CMK (cell line): ENCODE data around the gene ALG3.

Source experiments
- DNase-seq: peaks from one replicate; pipeline ENCODE4 v3.0.0-alpha.2; 2010; ENCODE audit warnings: low read depth

Gene ALG3

DNA sequence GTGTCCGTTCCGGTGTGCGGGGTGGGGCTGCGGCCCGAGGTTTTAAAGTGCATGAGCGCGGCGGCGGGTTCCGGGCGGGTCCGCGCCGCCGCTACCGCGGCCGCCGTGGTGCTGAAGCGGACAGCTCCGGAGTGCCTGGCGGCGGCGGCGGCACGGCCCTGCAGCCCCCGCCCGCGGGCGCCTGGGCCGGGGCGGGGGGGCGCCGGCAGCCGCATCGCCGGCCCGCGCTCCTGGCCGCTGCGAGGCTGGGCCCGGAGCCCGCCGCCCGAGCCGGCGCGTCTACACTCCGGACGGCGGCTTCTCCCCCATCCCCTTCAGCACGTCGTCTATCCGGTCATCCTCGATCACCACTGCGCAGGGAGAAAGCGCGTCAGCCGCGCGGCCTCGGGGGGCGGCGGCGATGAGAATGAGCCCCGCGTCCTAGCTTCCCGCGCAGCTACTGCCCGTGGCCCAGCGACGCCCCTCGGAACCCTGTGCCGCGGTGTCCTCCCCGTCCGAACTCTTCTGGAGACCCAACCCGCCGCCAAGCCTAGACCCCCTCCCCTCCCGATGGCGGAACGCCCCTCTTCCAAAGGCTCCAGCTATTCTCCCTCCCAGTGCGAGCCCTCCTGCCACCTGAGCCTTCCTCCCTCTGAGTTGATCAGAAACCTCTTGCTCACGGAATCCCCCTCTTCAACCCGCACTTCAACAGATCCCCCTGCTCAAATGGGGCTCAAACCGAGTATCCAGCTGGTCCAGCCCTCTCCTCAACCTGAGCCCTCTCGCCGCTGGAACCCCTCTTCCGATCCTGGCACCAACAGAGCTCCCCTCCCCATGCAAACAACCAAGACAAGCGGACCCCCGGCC lies 11.3 kb upstream of the ALG3 start:
- no peak for DNase-seq

GRCh38 chr3:184259396-184259877 lies 10.7 kb upstream of the ALG3 start:
- no peak for DNase-seq

GRCh38 chr3:184258926-184259325 lies 10.2 kb upstream of the ALG3 start:
- DNase-seq = no peak

- DNase-seq = no peak
These were observed 8.5 kb upstream of the ALG3 start for GRCh38 chr3:184257083-184257915.

GRCh38 chr3:184255291-184256039 lies 6.7 kb upstream of the ALG3 start:
- DNase-seq = no peak

DNA sequence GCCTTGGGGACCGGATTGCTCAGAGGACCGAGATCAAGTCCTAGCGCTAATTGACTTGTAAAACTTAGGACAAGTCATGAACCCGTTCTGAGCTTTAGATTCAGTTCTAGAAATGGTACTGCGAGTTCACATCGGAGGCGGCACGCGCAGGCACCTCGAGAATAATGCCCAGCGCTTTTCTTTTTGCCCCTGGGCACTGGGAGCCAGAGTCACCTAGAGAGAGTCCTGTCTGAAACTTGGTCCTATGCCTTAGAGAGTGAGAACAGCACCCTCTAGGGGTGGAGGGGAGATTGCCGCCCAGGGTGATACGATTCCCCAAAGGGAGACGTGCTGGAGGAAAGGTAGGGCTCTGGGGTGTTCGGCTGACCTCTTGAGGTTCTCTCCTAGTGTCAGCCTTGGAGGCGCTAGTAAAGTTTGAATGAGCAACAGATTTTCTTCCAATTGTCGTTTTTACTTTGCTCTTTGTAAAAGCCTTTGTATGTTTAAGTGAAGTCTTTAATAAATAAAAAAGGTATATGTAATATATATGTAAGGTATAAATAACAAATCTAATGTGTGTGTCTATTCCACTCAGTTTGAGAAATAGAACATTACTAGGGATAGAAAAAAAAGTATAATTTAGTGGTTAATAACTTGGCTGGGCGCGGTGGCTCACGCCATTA lies 1.5 kb upstream of the ALG3 start:
- peak; percentile 81 for DNase-seq

DNA sequence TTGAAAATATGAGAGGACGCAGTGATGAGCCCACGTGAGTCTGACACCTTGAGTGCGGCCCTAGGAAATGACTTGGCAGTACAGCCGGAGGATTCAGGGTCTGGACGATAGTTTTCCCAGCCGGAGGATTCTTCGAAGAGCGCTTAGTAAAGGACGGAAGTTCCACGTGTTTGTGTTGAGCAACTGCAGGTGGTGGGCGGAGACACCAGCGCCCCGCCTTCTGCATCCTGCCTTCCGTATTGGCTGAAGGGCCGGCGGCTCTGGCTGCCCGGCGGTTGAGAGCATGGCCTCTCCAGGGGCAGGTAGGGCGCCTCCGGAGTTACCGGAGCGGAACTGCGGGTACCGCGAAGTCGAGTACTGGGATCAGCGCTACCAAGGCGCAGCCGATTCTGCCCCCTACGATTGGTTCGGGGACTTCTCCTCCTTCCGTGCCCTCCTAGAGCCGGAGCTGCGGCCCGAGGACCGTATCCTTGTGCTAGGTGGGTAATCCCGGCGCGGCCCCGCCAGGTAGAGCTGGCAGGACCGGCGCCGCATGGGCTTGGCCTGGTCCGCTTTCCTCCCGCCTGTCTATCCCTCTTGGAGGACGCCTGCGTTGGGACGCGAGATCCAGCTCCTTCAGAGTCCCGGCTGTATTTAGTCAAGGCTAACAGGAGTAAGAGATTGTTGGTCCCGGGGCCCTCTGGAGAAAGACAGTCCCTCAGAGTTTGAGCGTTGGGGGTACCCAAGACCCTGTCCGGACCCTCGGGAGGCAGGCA lies 827 bp upstream of the ALG3 start, which contains the start of gene EEF1AKMT4:
EEF1AKMT4 (plus strand) TSS at position 261 of the 755 bp plus-strand sequence; CDS start at position 284, 23 bp downstream.
- peak; percentile 86 for DNase-seq

- DNase-seq = no peak
These were observed 6.5 kb downstream of the ALG3 start for GRCh38 chr3:184242297-184242685.

- DNase-seq = no peak
These were observed 7.1 kb downstream of the ALG3 start for GRCh38 chr3:184241447-184242296.

GRCh38 chr3:184241141-184241446 lies 7.7 kb downstream of the ALG3 start:
- DNase-seq = no peak

DNA sequence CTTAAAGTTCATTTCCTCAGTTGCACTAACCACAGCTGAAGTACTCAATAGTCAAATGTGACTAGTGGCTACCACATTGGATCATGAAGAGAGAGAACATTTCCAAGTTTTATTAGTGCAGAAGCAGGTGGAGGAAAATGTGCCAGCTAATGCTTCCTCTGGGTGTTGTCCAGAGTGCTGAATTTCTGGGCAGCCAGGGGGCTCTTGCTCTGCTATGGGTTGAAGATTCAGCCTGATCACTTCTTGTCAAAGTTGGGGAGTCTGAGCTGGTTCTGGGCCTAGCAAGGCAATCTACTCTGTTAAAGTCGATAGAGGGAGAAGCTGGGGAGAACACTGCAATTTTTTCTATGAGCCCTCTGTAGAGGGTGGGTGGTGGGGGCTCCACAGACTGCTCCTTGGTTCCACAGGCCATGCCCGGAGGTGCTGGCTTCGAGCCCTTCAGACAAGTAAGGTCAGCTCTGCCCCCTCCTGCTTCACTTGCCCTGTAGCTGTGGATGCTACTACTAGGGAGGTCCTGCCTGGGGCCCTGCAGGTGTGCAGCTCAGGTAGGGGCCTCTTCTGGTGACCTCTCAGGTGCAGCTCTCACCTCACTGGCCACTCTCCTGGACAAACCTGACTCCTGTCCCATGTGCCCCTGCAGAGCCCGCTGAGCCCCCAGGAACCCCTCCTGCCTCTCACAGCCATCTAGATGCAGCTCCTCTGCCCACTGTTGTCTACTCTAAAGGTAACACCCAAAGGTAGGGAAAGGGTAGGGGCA lies 8.2 kb downstream of the ALG3 start:
- DNase-seq = no peak

DNA sequence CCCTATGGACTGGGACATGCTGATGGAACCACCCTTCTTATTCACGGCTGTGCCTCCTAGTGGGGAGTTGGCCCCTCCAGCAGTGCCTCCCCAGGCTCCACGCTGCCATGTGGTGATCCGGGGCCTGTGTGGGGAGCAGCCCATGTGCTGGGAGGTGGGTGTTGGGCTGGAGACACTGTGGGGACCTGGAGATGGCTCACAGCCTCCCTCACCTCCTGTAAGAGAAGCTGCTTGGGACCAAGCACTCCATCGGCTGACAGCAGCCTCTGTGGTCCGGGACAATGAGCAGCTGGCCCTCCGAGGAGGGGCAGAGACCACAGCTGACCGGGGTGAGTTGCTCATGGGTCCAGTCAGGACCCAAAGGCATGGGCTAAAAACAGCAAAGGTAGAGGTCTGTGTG lies 9.1 kb downstream of the ALG3 start:
- no peak for DNase-seq

GRCh38 chr3:184239221-184239620 lies 9.5 kb downstream of the ALG3 start:
- no peak for DNase-seq

DNA sequence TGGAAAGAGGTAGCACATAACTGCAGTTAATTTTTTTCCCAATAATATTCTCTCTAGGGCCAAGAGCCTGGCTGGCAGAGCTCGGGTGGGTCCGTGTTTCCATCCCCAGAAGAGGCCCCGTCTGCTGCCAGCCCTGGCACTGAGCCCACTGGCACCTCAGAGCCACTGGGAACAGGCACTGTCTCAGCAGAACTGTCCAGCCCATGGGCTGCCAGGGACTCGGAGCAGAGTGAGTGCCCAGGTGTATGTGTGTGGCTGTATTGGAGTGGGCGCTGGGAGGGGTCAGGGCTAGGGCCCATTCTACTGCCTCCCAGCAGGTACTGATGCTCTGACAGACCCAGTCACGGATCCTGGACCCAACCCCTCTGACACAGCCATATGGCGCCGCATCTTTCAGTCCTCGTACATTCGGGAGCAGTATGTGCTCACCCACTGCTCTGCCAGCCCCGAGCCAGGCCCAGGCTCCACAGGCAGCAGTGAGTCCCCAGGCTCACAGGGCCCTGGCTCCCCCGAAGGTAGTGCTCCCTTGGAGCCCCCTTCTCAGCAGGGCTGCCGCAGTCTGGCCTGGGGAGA lies 10.4 kb downstream of the ALG3 start:
- DNase-seq = no peak

GRCh38 chr3:184237807-184238206 lies 11.0 kb downstream of the ALG3 start:
- no peak for DNase-seq

GRCh38 chr3:184237211-184237610 lies 11.6 kb downstream of the ALG3 start:
- no peak for DNase-seq

GRCh38 chr3:184236636-184237035 lies 12.1 kb downstream of the ALG3 start:
- DNase-seq = no peak

DNA sequence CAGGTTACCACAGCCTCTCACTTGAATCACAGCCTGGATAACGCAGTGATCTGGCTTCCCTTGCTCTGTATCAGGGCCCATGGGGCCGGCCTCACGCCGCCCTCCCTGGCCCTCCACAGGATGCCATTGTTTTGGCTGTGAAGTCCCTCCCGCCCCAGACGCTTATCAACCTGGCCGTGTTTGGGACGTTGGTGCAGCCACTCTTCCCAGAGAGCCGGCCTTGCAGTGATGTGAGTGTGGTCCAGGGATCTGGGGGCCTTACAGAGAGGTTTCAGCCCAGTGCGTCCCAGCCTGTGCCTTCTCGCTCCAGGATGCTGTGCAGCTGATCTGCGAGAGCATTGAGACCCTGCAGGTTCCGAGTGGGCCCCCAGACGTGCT lies 12.7 kb downstream of the ALG3 start:
- no peak for DNase-seq

DNA sequence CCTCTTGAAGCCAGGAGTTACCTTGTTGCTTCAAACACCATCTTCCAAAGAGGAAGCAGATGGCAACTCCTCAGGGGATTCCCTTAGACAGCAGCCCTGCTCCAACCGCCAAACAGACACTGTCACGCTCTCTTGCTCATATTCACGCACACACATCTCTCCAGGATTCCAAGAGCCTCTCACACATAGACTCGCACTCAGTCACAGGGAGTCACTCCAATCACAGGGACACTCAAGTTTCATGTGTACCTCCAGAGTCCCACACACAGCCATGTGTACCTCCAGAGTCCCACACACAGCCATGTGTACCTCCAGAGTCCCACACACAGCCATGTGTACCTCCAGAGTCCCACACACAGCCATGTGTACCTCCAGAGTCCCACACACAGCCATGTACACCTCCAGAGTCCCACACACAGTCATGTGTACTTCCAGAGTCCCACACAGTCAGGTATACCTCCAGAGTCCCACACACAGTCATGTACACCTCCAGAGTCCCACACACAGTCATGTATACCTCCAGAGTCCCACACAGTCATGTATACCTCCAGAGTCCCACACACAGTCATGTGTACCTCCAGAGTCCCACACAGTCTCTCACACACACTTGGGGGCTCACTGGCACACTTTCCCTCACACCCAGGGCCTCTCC lies 13.3 kb downstream of the ALG3 start:
- DNase-seq = no peak
